Neuronal stem cell (in vitro differentiated cells): Measurements from ENCODE around the gene CIAO1.

Experiments used
- DNase-seq: peaks from one replicate; pipeline ENCODE4 v3.0.0-alpha.2; 2013; ENCODE audit warnings: low spot score
- H2AFZ ChIP-seq: one replicate; pipeline ENCODE4 v1.6.1; 2013; ENCODE audit warnings: mild to moderate bottlenecking, low read length, inconsistent platforms
- H2AK5ac ChIP-seq: 2 replicates; pipeline ENCODE4 v1.6.1; 2013; ENCODE audit warnings: low read depth, mild to moderate bottlenecking, inconsistent platforms, low read length, moderate library complexity, mixed read lengths
- H2BK120ac ChIP-seq: 2 replicates; pipeline ENCODE4 v1.6.1; 2013; ENCODE audit warnings: low read depth, mild to moderate bottlenecking, inconsistent platforms, low read length, moderate library complexity, mixed read lengths
- H2BK12ac ChIP-seq: one replicate; pipeline ENCODE4 v1.6.1; 2013; ENCODE audit warnings: low read length, inconsistent platforms
- H2BK15ac ChIP-seq: 2 replicates; pipeline ENCODE4 v1.6.1; 2013; ENCODE audit warnings: mild to moderate bottlenecking, low read length, inconsistent platforms, mixed read lengths
- H2BK5ac ChIP-seq: one replicate; pipeline ENCODE4 v1.6.1; 2013; ENCODE audit warnings: inconsistent platforms, mild to moderate bottlenecking, low read length, moderate library complexity
- H3K14ac ChIP-seq: one replicate; pipeline ENCODE4 v1.6.1; 2013; ENCODE audit warnings: low read length, inconsistent platforms
- H3K18ac ChIP-seq: 2 replicates; pipeline ENCODE4 v1.6.1; 2013; ENCODE audit warnings: low read length, inconsistent platforms
- H3K23ac ChIP-seq: 2 replicates; pipeline ENCODE4 v1.6.1; 2013; ENCODE audit warnings: low read depth, mild to moderate bottlenecking, mixed read lengths, low read length, inconsistent platforms; ENCODE audit not compliant: poor library complexity
- H3K27ac ChIP-seq: replicated peaks from 3 replicates; pipeline ENCODE4 v1.5.1; 2013; ENCODE audit warnings: low read length, inconsistent platforms
- H3K27me3 ChIP-seq, 3 experiments: 2 replicates each; pipeline ENCODE4 v1.6.1; 2013; ENCODE audit warnings: low read length in 3 of 3, mild to moderate bottlenecking in 2 of 3, inconsistent platforms in 1 of 3, low read depth in 1 of 3, mixed read lengths in 1 of 3, moderate library complexity in 1 of 3; ENCODE audit not compliant: control insufficient read depth in 3 of 3, insufficient read depth in 3 of 3
- H3K36me3 ChIP-seq, 2 donors: replicated peaks in 1 of 2; 2 replicates each; pipeline ENCODE4 v1.6.1; 2013; ENCODE audit warnings: low read length in 2 of 2; ENCODE audit not compliant: control insufficient read depth in 2 of 2, insufficient read depth in 2 of 2
- H3K4ac ChIP-seq: 2 replicates; pipeline ENCODE4 v1.6.1; 2013; ENCODE audit warnings: inconsistent platforms, mild to moderate bottlenecking, low read length, moderate library complexity
- H3K4me1 ChIP-seq, 2 donors: 1 replicate in 1 of 2; 2 replicates in 1 of 2; pipeline ENCODE4 v1.6.1; 2013; ENCODE audit warnings: low read length in 2 of 2, low read depth in 1 of 2; ENCODE audit not compliant: control insufficient read depth in 2 of 2, insufficient read depth in 1 of 2
- H3K4me2 ChIP-seq: one replicate; pipeline ENCODE4 v1.6.1; 2013; ENCODE audit warnings: mild to moderate bottlenecking, low read length, inconsistent platforms; ENCODE audit not compliant: insufficient read depth, poor library complexity, severe bottlenecking
- H3K4me3 ChIP-seq, 2 donors: 2 replicates each; pipeline ENCODE4 v1.5.1; 2013; ENCODE audit warnings: low read length in 2 of 2, mild to moderate bottlenecking in 2 of 2, inconsistent platforms in 1 of 2, moderate library complexity in 1 of 2
- H3K79me1 ChIP-seq: one replicate; pipeline ENCODE4 v1.6.1; 2013; ENCODE audit warnings: low read depth, mild to moderate bottlenecking, inconsistent platforms, low read length, moderate library complexity
- H3K9ac ChIP-seq: one replicate; pipeline ENCODE4 v1.6.1; 2013; ENCODE audit warnings: mild to moderate bottlenecking, low read depth, low read length, inconsistent platforms; ENCODE audit not compliant: poor library complexity
- H3K9me3 ChIP-seq, 2 donors: replicated peaks in 1 of 2; 2 replicates each; pipeline versions ENCODE3 to v1.6.1; 2013; ENCODE audit warnings: low read length in 2 of 2, mild to moderate bottlenecking in 2 of 2, inconsistent platforms in 1 of 2, low read depth in 1 of 2, mixed read lengths in 1 of 2, moderate library complexity in 1 of 2; ENCODE audit not compliant: control insufficient read depth in 2 of 2, insufficient read depth in 1 of 2
- H4K8ac ChIP-seq: one replicate; pipeline ENCODE4 v1.6.1; 2013; ENCODE audit warnings: low read depth, mild to moderate bottlenecking, inconsistent platforms, low read length, moderate library complexity
- H4K91ac ChIP-seq: one replicate; pipeline ENCODE4 v1.6.1; 2013; ENCODE audit warnings: low read length, low read depth, mild to moderate bottlenecking, inconsistent platforms; ENCODE audit not compliant: poor library complexity
- WGBS, 2 donors: extraction: QIAGEN DNeasy Blood & Tissue Kit; methylation state at CpG; one replicate each; pipeline ENCODE4 v1.1.7; 2013; ENCODE audit warnings: missing lambda C conversion rate in 2 of 2, mixed read lengths in 1 of 2; ENCODE audit not compliant: insufficient read length in 2 of 2, insufficient replicate concordance in 1 of 2; ENCODE audit errors: extremely low coverage in 2 of 2; 5-methylcytosine and 5-hydroxymethylcytosine counted together

Gene CIAO1

GRCh38 chr2:96258166-96259022 lies 7.6 kb upstream of the CIAO1 start:
- Histone ChIP-seq H3K36me3 (peaks cover 13 to 71% of the 10 kb centered on the region in 2 donors), H3K27ac (no peak overlapping the region), H2BK15ac (no peak overlapping the region)

GRCh38 chr2:96259497-96259921 lies 6.5 kb upstream of the CIAO1 start:
- no peak overlapping the region for H3K18ac ChIP-seq
- H3K36me3 ChIP-seq, result peaks cover 6 to 70% of the 10 kb centered on the region in 2 donors
- no peak overlapping the region for H2BK120ac ChIP-seq
- no peak overlapping the region for H3K4me3 ChIP-seq
- H2AK5ac ChIP-seq, result no peak overlapping the region
- H3K79me1 ChIP-seq, result peaks cover 6% of the 10 kb centered on the region
- H3K23ac ChIP-seq, result no peak overlapping the region
- H3K4me2 ChIP-seq, result no peak overlapping the region
- H3K4me1 ChIP-seq, result peaks cover 0 to 8% of the 10 kb centered on the region in 2 donors
- H3K27ac ChIP-seq, result no peak overlapping the region
- no CpG with 5 or more reads among the region's 5 CpGs for WGBS, 2 donors
- no peaks in the 10 kb centered on the region for H3K9me3 ChIP-seq
- no peak for DNase-seq
- H2AFZ ChIP-seq, result no peak overlapping the region
- H3K9ac ChIP-seq, result no peak overlapping the region
- H3K4ac ChIP-seq, result no peak overlapping the region
- H3K14ac ChIP-seq, result no peak overlapping the region
- H2BK12ac ChIP-seq, result no peak overlapping the region
- H4K91ac ChIP-seq, result no peak overlapping the region
- no peaks in the 10 kb centered on the region for H3K27me3 ChIP-seq
- no peak overlapping the region for H2BK15ac ChIP-seq
- no peak overlapping the region for H2BK5ac ChIP-seq
- no peak overlapping the region for H4K8ac ChIP-seq

More at GRCh38 chr2:96258166-96259022, 7.6 kb upstream of the CIAO1 start:
- Histone ChIP-seq H2BK5ac (peak overlapping the region; percentile 6), H2AK5ac (no peak overlapping the region), H2BK120ac (no peak overlapping the region), H3K4me1 (peaks cover 0 to 2% of the 10 kb centered on the region in 2 donors), H2AFZ (no peak overlapping the region), H2BK12ac (no peak overlapping the region), H3K27me3 (no peaks in the 10 kb centered on the region), H4K91ac (no peak overlapping the region), H3K4ac (no peak overlapping the region), H3K79me1 (peaks cover 6% of the 10 kb centered on the region), H4K8ac (no peak overlapping the region), H3K14ac (no peak overlapping the region), H3K18ac (no peak overlapping the region), H3K4me3 (no peak overlapping the region), H3K9ac (no peak overlapping the region), H3K23ac (no peak overlapping the region), H3K4me2 (no peak overlapping the region), H3K9me3 (no peaks in the 10 kb centered on the region)
- no peak for DNase-seq
- WGBS, 2 donors, result no CpG with 5 or more reads among the region's 7 CpGs

GRCh38 chr2:96260387-96261260 lies 5.4 kb upstream of the CIAO1 start:
- Histone ChIP-seq H2BK12ac (no peak overlapping the region), H3K27ac (no peak overlapping the region), H2BK5ac (peak overlapping the region; percentile 6), H3K23ac (no peak overlapping the region), H4K91ac (no peak overlapping the region), H3K79me1 (peaks cover 4% of the 10 kb centered on the region), H3K36me3 (peaks cover 2 to 59% of the 10 kb centered on the region in 2 donors), H3K14ac (no peak overlapping the region), H2BK15ac (no peak overlapping the region), H3K9ac (no peak overlapping the region), H3K9me3 (no peaks in the 10 kb centered on the region), H2AK5ac (no peak overlapping the region), H3K4me1 (peaks cover 0 to 13% of the 10 kb centered on the region in 2 donors), H2BK120ac (no peak overlapping the region), H3K4ac (no peak overlapping the region), H2AFZ (no peak overlapping the region), H3K4me2 (no peak overlapping the region), H3K27me3 (no peaks in the 10 kb centered on the region), H3K18ac (no peak overlapping the region), H4K8ac (no peak overlapping the region), H3K4me3 (no peak overlapping the region)
- DNase-seq, result no peak
- WGBS, 2 donors, result no CpG with 5 or more reads among the region's 10 CpGs
